ENCODE data around the gene CD96. TPM values are rescaled to one million over a fixed set of nuclear protein-coding genes. Genes with fewer than 3 reads are reported as not detected.
"Not testable (repeated sequence)": the region's sequence is repeated elsewhere in the genome, so short reads cannot be mapped to it uniquely, and the experiment has no call there.

The CD96 gene
- total RNA-seq, 1 donor from 2014 or later = 0.57 TPM

DNA sequence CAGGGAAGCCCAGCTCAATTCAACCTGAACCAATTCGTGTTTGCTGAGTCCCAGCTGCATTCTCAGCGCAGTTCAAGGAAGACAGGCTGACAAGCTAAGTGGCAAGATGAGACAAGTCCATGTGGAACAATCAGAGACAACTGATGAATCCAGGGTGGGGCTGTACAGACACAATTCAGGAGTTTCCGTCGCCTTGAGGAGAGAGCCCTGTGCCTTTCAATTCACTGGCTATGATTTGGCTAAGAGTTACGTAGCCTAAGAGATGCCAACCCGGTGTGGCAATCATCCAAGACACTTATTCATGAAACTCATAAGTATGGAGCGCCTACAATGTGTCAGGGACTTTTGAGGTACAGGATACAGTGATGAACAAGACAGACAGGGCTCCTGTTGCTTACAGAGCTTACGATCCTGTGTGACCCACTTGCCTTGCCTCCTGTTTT is 68.6 kb downstream of the CD96 start:
- DNase-seq (ENCODE audit: low spot score) = no peak
- intact Hi-C loops (cut with DNase I) = no loop called here

GRCh38 chr3:111613294-111613693 is 71.3 kb downstream of the CD96 start:
- intact Hi-C loops (cut with DNase I) = no loop called here
- no peak for DNase-seq (ENCODE audit: low spot score)

DNA sequence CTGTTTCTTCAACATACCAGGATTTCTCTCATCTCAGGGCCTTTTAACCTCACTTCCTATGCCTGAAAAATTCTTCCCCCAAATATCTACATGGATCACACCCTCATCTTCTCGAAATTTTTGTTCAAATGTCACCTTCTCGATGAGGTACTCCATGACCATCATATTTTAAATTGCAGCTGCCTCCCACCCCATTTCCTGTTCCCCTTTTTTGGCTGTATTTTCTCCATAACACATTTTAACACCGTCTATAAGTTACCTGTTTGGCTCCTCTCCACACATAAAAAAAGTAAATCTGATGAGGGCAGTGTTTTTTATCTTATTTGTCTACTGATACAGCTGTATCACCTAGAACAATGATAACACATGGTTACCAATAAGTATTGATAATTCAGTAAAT is 73.9 kb downstream of the CD96 start:
- DNase-seq (ENCODE audit: low spot score) = no peak
- intact Hi-C loops (cut with DNase I) = no loop called here

- intact Hi-C loops (cut with DNase I) = no loop called here
- DNase-seq (ENCODE audit: low spot score) = no peak
Observed at GRCh38 chr3:111616417-111617105, 74.6 kb downstream of the CD96 start.

- DNase-seq (ENCODE audit: low spot score) = no peak
- intact Hi-C loops (cut with DNase I) = no loop called here
Observed at GRCh38 chr3:111617406-111617805, 75.4 kb downstream of the CD96 start.

DNA sequence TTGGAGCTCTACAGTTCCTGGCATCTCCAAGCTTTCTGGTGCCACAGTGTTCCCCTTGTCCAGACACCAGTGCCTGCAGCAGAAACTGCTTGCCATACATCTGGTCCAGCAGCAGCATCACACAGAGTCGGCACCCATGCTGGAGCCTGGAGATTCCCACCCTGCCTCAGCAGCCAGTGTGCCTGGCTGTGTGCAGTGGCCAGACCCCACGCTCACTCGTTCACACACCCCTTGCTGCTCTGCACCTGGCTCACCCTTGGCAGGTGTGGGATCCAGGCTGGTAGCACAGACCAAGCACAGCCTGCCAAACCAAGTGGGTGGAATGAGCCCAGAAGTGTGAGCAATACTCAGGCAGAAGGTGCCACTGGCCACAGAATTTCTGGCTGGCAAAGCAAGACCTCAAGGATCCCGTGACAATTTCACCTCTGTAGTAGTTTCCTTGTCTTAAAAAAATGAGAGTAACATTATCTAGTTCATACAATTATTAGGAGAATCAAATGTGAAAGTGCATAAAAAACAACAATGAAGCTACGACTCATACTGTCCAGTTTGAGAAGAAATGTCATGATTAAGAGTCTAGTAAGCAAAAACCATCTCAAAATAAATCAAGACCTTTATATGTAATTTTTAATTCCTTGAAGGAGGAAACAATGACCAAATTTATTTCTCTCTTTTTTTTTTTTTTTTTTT is 76.1 kb downstream of the CD96 start:
- no peak for DNase-seq (ENCODE audit: low spot score)
- intact Hi-C loops (cut with DNase I) = no loop called here

DNA sequence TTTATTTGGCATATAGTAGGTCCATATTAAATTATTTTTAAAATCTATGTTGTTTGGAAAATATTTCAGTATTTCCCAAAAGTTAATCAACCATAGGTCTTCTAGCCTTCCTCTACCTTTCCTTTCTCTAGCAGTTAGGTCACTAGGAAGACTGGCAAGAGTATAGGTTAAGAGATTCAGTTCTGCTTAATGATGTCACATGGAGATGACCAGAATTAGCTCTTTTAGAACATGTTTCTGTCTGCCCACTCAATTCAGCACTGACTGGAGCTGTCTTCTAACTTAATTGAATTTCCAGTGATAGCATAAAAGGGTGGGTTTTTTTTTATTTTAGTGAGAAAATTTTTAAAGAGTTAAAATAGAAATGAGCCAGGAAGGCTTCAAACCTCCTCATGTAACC is 76.9 kb downstream of the CD96 start:
- intact Hi-C loops (cut with DNase I) = no loop called here
- no peak for DNase-seq (ENCODE audit: low spot score)

GRCh38 chr3:111619833-111620232 is 77.8 kb downstream of the CD96 start:
- intact Hi-C loops (cut with DNase I) = no loop called here

DNA sequence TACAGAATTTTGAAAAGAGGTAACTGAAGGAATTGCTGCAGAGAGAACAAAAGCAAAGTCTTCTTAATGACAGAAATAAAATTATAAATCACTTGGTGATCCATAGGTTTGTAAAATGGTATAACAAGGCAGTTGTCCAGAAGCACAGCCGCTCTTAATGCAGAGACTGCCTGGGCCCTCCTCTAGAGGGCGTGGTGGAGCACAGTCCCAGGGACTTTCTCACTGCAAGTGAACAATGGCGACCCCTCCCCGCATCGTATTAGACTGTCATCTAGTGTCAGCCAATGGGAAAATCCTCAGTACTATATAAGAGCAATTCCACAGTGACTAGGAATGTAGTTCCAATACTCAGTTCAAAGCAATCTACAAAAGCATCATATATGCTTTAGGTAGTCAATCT is 79.5 kb downstream of the CD96 start:
- no peak for DNase-seq (ENCODE audit: low spot score)
- intact Hi-C loops (cut with DNase I) = no loop called here

More at GRCh38 chr3:111619833-111620232, 77.8 kb downstream of the CD96 start:
- no peak for DNase-seq (ENCODE audit: low spot score)

DNA sequence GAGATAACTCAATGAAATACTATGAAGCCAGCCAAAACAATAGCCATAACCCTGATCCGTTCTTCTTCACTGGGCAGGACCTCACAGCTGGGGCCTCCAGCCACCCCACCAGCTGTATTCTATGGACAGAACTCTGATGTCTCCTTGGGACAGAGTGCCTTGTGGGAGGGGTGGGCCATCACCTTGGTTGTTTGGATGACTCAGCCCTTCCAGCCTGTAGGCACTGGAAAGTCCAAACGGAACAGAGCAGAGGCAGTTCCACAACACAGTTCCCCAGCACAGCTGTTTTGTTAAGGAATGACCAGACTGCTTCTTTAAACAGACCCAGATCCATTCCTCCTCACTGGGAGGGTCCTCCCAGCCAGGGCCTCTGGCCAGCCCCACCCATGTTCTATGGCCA is 85.1 kb downstream of the CD96 start:
- intact Hi-C loops (cut with DNase I) = no loop called here
- DNase-seq (ENCODE audit: low spot score) = no peak

GRCh38 chr3:111629018-111629417 is 87.0 kb downstream of the CD96 start:
- intact Hi-C loops (cut with DNase I); DNase-seq (ENCODE audit: low spot score): not testable (repeated sequence)

GRCh38 chr3:111630638-111631037 is 88.6 kb downstream of the CD96 start:
- intact Hi-C loops (cut with DNase I) = not testable (repeated sequence)

DNA sequence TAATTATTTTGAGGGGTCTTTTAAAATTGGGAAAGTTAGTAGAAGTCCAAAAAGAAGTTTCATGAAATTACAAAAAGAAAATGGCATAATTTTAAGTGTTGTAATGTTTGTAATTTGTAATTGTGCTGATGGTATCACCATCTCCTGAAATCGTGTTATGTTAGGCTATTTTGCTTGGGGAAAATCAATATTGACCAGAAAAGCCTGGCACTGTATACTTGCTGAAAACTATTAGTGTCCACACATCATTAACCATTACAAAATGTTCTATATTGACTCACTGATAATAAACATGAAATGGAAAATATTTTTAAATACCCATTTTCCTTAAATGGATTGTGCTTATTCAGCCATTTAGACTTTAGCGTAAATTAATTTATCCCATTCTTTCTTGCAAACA is 93.4 kb downstream of the CD96 start:
- intact Hi-C loops (cut with DNase I) = no loop called here
- DNase-seq (ENCODE audit: low spot score) = no peak

More at GRCh38 chr3:111630638-111631037, 88.6 kb downstream of the CD96 start:
- not testable (repeated sequence) for DNase-seq (ENCODE audit: low spot score)

DNA sequence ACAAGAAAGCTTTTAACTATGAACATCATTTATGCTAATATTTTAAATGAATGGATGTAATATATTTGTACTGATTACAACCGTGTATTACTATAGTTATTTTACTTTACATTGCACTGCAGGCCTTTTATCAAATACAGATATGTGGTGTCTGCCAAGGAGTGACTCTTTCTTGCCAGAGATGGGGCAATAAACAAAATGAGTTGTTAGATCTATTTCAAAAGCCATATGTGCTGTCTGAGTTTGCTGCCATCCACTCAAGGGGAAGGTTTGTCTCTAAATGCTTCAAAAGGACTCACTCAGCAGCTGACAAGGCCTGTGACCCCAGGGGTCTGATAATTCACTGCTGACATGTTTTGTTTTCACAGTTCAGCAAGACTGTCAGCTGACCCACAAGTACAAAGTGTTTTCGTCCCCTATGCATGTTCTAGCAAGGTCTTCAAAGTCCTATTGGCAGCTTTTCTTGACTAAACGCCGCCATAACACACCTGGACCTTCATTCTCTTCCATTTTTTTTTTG is 94.4 kb downstream of the CD96 start:
- DNase-seq (ENCODE audit: low spot score) = no peak
- intact Hi-C loops (cut with DNase I) = no loop called here

DNA sequence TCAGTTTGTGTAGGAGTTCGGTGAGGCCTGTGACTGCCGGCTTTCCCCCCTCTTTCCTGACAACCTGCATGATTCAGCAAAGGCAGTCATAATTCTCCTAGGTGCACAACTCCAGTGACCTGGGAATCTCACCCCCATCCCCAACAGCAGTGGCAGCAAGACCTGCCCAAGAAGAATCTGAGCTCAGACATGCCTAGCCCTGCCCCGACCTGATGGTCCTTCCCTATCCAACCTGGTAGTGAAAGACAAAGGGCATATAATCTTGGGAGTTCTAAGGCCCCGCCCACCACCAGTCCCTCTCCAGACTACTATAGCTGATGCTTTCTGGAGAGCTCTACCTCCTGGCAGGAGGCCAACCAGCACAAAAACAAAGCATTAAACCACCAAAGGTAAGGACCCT is 97.3 kb downstream of the CD96 start:
- DNase-seq (ENCODE audit: low spot score) = no peak
- intact Hi-C loops (cut with DNase I) = no loop called here

DNA sequence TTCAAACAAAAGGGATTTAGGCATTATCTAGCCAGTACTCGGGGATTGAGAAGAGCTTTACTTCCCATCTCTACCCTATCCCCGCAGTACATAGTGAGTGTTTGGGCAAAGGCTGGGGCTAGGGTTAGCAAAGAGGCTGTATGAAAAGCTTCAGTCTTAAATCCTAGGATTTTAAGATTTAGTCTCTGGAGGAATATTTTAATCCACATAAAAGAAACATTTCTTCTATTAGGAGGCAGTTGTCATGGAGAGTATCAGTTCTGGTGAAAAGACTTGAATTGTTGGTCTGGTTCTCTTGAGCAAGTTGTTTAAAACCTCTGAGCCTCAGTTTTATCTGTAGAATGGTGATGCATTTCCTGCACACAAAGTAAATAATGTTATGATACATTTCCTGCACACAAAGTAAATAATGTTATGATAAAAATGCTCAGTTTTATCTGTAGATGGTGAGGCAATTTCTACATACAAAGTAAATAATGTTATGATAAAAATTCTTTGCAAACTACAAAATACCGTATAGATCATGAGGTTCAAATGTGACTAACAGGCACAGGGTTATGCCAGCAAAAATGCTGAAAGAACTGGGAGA is 107.1 kb downstream of the CD96 start:
- intact Hi-C loops (cut with DNase I) = no loop called here
- no peak for DNase-seq (ENCODE audit: low spot score)

- no peak for DNase-seq (ENCODE audit: low spot score)
- intact Hi-C loops (cut with DNase I) = no loop called here
Observed at GRCh38 chr3:111650378-111651275, 108.6 kb downstream of the CD96 start.

GRCh38 chr3:111652492-111653180 is 110.6 kb downstream of the CD96 start:
- intact Hi-C loops (cut with DNase I) = no loop called here
- no peak for DNase-seq (ENCODE audit: low spot score)

DNA sequence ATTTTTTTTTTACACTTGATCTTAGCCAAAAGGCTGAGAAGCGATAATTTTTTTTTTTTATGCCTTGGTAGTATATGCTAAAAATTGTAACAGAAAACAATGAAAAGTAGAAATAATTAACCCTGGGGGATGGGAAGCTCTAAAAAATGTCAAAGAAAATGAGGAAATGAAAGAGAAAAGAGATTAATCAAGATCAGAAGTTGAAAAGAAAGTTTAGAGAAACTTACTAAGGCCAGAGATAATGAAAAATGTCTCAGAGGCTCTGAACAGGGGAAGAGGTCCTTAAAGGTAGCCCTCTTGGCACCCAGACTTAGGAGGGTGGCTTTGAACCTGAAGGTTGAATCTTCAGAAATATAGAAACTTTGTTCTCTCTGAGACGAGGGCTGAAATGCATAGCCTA is 111.8 kb downstream of the CD96 start:
- no peak for DNase-seq (ENCODE audit: low spot score)
- intact Hi-C loops (cut with DNase I) = no loop called here
